ENCODE measurements around the gene FAM110D.

The FAM110D gene

DNA sequence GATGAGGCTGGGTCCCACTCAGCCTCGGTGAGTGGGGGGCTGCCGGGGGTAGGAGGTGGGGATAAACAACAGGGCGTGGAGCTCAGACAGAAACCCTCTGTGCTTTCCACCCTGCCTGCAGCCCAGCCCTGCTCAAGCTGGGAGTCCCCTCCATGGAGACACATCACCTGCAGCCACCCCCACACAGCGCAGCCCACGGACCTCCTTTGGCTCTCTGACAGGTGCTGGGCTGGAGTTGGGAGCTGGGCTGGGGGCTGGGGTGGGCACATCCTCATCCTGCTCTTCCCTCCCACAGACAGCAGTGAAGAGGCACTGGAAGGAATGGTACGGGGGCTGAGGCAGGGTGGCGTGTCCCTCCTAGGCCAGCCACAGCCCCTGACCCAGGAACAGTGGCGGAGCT is 29.6 kb downstream of the FAM110D start:
- no peak for DNase-seq (ENCODE audit: low read depth in 3 of 3)

DNA sequence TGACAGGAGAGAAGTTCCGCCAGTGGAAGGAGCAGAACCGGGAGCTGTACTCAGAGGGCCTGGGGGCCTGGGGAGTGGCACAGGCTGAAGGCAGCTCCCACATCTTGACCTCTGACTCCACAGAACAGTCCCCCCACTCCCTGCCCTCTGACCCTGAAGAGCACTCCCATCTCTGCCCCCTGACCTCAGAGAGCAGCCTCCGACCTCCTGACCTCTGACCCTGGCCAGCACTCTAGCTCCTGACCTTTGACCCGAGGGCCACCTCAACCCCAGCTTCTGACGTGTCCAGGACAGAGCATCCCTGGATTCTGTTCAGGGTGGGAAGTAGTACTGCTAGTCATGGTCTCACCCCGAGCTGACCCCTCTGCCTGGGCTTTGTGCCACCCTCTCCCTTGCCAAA is 30.5 kb downstream of the FAM110D start:
- no peak for DNase-seq (ENCODE audit: low read depth in 3 of 3)

DNA sequence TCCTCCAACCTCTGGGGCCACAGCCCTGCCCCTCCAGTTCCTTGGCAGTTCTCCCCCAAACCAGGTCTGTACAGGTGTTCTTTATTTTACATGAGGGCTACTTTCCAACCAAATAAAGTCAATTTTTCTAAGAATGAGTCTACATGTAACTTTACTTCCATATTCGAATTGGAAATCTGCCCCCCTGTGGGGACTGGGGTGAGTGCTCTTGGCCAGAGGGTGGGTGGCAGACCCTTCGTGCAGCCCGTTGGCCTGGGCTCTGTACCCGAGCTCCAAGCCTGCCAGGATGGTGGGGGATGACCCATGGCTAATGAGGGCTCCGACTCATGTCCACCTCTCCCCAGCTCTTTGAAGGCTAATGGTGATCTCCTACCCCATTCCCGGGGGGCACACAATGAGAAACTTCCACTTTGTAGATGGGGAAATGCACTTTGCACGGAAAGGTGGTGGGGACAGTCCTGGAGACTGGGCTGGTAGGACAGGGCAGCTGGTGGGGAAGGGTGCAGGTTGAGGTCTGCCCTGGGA is 30.9 kb downstream of the FAM110D start:
- DNase-seq (ENCODE audit: low read depth in 3 of 3) = no peak

DNA sequence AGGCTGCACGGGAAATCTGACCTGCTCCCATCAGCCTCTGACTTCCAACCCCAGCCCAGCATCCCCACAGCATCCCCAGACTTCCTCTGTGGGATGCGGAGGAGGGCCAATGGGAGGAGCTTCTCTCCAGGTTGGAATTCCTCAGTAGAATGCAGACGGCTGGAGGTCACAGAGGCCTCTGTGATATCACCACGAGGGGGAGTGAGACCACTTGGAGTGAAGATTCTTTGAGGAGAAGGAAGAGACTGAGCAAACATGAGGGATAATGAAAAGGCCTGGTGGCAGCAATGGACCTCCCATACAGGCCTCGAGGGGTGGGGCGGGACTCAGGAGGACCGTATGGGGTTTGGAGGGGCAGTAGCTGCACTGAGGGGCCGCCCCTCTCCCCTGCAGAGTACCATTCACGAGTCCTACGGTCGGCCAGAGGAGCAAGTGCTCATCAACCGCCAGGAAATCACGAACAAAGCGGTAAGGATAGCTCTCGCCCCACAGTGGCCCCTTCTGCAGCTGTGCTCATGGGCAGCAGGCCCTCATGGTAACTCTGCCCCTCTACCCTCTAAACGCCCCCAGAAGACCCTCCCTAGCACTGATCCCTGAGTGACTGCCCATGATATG is 31.6 kb downstream of the FAM110D start, which contains the start of gene CATSPER4:
Gene CATSPER4 (plus strand): TSS at position 230 of the 615 bp plus-strand sequence. CDS start 26 bp downstream, at position 256.
- DNase-seq (ENCODE audit: low read depth in 3 of 3) = no peak

DNA sequence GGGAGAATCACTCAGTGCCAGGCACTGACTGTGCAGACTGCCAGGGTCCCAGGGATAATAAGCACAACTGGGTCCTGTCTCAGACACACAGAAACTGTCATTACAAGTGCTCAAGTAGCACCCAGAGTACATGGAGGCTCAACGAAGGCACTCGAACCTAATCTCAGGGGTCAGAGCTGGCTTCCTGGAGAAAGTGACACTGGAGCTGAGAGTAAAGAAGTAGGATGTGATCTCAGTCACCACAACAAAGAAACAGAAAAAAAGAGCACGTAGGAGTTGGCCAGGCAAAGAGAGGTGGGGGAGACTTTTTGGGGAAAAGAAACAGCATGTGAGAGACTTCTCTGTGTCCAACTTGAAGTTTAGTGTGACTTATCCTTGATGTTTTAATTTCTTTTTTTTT is 32.9 kb downstream of the FAM110D start:
- DNase-seq (ENCODE audit: low read depth in 3 of 3) = no peak

DNA sequence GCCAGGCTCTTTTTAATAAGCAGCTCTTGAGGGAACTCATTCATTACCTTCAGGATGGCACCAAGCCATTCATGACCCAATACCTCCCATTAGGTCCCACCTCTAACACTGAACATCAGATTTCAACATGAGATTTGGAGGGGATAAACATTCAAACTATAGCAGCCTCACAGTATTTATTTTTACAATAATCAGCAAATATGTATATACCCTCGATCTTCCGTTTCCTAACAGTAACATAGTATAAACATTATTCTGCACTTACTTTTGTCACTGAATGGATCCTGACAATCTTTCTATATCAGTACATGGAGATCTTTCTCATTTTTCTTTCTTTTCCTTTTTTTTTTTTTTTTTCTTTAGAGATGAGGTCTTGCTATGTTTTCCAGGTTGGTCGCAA is 36.9 kb downstream of the FAM110D start:
- no peak for DNase-seq (ENCODE audit: low read depth in 3 of 3)

DNA sequence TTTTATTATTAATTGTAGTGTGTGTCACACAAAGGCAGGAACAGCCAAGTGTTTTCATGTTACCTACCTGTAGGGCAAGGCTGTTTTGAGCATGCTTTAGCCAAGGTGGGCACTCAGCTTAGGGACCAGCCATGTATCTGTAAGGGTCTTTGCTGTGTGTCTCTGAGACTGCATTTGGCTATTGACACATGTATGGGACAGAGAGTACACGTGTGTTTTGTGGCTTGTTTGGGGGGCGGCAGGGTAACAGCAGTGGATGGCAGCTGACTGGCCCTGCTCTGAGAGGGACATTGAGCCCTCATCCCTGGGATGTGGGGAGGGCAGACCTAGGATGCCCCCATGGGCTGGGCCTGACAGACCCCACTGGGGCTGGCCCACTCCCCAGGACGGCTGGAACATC is 38.4 kb downstream of the FAM110D start:
- DNase-seq (ENCODE audit: low read depth in 3 of 3) = no peak

DNA sequence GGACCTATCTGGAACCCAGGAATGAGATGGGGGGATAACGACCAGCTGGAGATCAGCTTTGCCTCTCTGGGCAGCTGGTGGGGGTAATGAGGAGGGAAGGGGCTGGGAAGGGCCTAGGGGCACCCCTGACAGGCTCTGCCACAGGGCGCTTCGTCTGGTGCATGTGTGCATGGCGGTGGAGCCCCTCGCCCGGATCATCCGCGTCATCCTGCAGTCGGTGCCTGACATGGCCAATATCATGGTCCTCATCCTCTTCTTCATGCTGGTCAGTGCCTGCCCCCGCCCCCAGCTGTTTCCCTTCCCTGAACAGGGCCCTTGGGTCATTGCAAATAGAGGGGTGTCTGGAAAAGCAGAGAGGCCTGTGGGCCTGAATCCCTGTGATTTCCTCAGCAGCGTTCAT is 38.9 kb downstream of the FAM110D start:
- no peak for DNase-seq (ENCODE audit: low read depth in 3 of 3)

DNA sequence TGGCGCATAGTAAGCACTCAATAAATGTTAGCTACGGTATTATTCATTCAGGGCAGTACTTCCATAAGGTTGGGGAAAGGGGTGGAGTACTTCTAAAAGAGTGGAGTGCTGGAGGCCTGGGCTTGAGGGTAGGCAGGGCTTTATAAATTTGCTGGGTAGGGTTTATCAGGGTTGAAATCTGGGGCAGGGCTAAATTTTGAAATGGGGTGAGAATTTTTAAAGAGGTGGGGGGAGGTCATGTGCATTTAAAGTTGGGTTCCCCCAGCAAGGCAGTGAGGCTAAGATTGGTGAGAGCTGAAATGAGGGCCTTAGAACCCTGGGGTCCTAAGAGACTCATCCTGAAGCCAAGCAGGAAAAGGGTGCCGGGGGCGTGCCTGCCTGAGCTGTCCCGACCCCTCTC is 41.5 kb downstream of the FAM110D start:
- no peak for DNase-seq (ENCODE audit: low read depth in 3 of 3)

DNA sequence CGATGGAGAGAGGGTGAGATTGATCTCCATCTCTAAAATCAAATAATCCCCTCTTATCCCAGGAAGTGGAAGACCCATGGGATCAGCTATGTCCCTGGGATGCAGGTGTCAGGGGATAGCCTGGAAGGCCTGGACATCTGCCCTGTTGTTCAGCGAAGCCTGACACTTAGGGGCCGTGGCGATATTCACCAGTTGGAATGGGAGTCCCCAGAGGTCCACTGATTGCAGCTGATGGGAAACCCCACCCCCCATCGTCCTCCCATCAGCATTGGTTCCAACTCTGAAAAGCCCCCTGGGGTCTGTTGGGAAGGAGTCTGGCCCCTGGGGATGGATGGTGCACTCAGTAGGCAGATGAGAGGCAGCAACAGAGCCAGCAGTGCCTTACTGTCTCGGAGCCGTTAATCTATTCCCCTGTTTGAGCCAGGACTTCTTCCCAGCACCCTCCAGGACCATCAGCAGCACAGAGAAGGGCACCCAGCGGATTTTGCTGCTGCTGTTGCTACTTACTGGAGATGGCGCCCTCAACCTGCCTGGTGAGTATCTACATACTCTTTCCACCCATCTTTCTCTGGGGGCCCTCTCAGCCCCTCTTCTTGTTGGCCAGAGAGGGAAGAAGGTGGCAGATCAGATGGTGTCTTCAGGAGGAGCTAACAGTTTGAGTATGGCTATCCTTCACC is 44.9 kb downstream of the FAM110D start:
- DNase-seq (ENCODE audit: low read depth in 3 of 3) = no peak

DNA sequence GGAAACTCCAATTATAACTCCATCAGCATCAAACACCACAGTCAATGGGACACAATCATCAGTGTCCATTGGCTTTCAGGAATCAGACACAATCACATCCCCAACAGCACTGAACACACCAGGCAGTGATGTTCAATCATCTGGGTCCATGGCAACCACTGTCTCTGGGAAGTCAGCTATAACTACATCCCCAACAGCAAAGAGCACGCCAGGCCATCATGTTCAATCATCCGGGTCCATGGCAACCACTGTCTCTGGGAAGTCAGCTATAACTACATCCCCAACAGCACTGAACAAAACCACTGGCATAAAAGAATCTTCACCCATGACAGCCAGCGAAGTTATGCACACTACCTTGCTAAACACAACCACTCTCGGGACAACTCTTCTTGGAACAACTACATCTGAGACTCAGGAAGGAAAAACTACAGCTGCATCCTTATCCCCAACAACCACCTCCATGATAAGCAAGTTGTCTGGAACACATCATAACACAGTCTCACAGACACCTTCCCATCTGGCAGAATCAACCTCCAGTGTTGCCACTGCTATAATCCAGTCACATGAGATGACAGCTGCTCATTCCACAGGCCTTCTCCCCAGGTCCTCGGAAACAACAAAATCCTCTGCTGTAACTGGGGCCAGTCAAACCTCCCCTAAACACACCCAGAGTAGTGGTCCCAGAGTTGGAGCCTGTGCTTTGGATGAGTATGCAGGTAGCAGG is 51.4 kb downstream of the FAM110D start:
- DNase-seq (ENCODE audit: low read depth in 3 of 3) = no peak

DNA sequence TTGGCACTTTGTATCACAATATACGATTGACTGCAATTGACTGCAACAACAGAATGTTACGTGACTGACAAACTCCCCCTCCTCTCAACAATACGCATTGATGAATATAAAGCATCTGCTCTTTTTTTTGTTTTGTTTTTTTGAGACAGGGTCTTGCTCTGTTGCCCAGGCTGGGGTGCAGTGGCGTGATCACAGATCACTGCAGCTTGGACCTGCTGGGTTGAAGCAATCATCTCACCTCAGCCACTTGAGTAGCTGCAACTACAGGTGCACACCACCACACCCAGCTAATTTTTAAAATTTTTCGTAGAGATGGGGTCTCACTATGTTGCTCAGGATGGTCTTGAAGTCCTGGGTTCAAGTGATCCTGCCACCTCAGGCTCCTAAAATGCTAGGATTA is 53.8 kb downstream of the FAM110D start:
- no peak for DNase-seq (ENCODE audit: low read depth in 3 of 3)

DNA sequence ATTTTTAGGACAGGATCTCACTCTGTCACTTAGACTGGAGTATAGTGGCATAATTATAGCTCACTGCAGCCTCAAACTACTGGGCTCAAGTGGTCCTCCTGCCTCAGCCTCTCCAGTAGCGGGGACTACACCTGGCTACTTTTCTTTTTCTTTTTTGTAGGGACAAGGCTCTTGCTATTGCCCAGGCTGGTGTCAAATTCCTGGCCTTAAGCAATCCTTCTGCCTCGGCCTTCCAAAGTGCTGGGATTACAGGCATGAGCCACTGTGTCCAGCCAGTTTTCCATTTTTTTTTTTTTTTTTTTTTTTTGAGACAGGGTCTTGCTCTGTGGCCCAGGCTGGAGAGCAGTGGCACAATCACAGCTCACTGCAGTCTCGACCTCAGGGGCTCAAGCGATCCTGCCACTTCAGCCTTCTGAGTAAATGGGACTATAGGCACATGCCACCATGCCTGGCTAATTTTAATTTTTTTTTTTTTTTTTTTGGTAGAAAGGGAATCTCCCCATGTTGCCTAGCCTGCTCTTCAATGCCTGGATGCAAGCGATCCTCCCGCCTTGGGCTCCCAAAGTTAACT is 54.5 kb downstream of the FAM110D start:
- DNase-seq (ENCODE audit: low read depth in 3 of 3) = no peak
